Activated B cell treated with CpG ODN at 0.5 μM for 24 hours (primary cell): ENCODE measurements around the gene RASSF7. TPM values are rescaled to one million over a fixed set of nuclear protein-coding genes. Genes with fewer than 3 reads are reported as not detected.

ENCODE experiments used
- ATAC-seq: fragments of 200-7000 bp; cut with Tn5 transposase; one replicate; pipeline ENCODE4 v1.10.0; 2021; ENCODE audit warnings: low read depth, mild to moderate bottlenecking, moderate library complexity
- CTCF ChIA-PET: fragments of 350-600 bp; sonication (Branson Sonifier 250); formaldehyde crosslinking; loops from one replicate; lab custom pipeline; 2021; ENCODE audit warnings: antibody characterized with exemption; lab: Charles Lee
- POLR2A ChIA-PET: fragments of 350-600 bp; sonication (Branson Sonifier 250); formaldehyde crosslinking; loops from one replicate; lab custom pipeline; 2021; ENCODE audit warnings: antibody characterized with exemption; lab: Charles Lee
- DNase-seq: peaks from one replicate; pipeline ENCODE4 v3.0.0; 2022
- H3K27ac Mint-ChIP-seq: one replicate; pipeline ENCODE4 v1.8.0; 2020; ENCODE audit warnings: mixed read lengths
- H3K27me3 Mint-ChIP-seq: one replicate; pipeline ENCODE4 v1.8.0; 2021; ENCODE audit warnings: mixed read lengths
- H3K36me3 Mint-ChIP-seq: one replicate; pipeline ENCODE4 v1.8.0; 2021; ENCODE audit warnings: low read depth, mixed read lengths
- H3K4me1 Mint-ChIP-seq: one replicate; pipeline ENCODE4 v1.8.0; 2021; ENCODE audit warnings: mixed read lengths
- H3K4me3 Mint-ChIP-seq: one replicate; pipeline ENCODE4 v1.8.0; 2020; ENCODE audit warnings: mild to moderate bottlenecking, mixed read lengths
- H3K9me3 Mint-ChIP-seq: one replicate; pipeline ENCODE4 v1.8.0; 2020; ENCODE audit warnings: mixed read lengths
- CTCF ChIP-seq: fragments of 200-600 bp; IDR thresholded peaks from one replicate; pipeline ENCODE4 v1.8.0; 2022; ENCODE audit warnings: antibody characterized with exemption, mild to moderate bottlenecking
- intact Hi-C: fragments of 100-400 bp; cut with micrococcal nuclease; formaldehyde crosslinking; loops from one replicate; pipeline ENCODE4 v1.15.1; 2024
- total RNA-seq: library from RNA; stranded (reverse); gene quantifications from 2 replicates; pipeline ENCODE4 v1.2.3, GENCODE V29; 2022

Gene RASSF7
- total RNA-seq, 1 donor from 2014 or later = 14.9 TPM

DNA sequence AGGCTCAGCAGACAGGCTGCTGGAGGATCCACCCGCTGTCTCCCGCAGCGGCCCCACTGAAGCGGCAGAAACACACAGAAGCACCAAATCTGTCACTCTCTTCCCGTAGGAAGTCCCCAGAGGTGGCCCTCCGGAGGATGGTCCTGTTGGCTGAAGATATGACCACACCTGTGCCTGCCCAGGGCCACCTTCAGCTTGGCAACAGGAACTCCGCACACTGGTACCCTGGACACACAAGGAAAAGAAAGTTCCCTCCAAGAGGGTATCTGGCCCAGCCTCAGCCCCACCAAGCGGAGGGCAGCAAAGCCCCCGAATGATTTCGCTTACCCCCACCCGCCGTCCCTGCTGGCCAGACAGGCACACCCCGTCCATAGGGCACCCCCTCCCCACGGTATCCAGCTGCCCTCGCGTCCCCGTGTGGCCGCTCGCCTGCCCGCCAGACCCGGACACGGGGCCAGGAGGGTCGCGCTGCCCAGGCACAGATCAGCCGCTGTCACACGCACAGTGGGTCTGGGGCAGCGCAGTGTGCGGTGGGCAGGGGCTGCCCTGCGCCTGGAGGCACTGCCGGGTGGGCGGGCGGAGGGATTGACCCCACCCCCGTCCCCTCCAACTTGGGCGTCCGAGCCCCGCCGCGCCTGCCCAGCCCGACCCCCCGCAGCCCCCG is 7.0 kb downstream of the RASSF7 start:
- H3K27me3 Mint-ChIP-seq = no peaks in the 10 kb centered on the region
- CTCF ChIA-PET = interaction anchor here (1.9 kb wide), 1 partner anchor 13 kb away, joined by 6 read pairs; no protein-coding TSS in a partner anchor
- ATAC-seq = peak; percentile 1

DNA sequence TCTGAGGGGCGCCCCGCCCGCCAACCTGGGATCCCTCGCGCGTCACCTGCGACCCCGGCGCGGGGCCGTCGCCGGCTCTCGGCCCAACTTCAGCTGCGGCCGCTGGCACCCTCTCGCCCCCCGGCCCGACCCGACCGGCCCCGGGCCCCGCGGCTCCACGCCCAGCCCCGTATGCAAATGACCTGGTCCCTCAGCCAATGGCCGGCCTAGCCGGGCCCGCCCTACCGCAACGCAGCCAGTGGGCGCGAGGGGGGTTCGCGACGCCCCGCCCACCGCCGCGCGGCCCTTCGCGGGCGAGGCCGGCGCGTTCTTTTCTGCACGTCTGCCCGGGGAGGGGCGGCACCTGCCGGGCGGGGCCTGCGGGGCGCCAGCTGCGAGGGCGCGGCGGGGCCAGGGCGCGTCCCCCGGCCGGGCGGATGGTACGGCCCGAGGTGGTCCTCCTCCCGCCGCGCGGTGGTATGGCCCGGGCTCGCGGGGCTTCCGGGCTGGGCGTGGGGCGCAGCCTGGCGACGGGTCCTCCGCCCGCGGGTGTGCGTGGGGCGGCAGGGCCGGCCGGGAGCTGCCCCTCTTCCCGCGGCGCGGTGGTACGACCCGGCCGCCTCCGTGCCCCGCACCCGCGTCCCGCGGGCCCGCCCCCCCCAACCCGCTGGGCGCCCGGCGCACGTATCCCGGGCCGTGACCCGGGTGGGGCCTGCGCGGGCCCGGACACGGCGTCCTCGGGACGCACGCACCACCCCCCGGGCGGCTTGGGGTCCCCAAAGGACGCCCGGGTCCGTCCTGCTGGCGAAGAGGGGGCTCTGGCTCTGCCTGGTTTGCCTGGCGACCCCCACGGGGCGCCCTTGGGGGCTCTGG is 7.8 kb downstream of the RASSF7 start:
- Mint-ChIP-seq H3K4me3 (peak overlapping the region; percentile 79), H3K27ac (peak overlapping the region; percentile 41), H3K9me3 (no peaks in the 10 kb centered on the region), H3K27me3 (no peaks in the 10 kb centered on the region), H3K4me1 (peaks cover 7% of the 10 kb centered on the region), H3K36me3 (peaks cover 4% of the 10 kb centered on the region)
- ATAC-seq (peak; percentile 93), DNase-seq (peak; percentile 96)
- CTCF ChIA-PET = interaction anchor here (1.9 kb wide), 1 partner anchor 14 kb away, joined by 6 read pairs; no protein-coding TSS in a partner anchor
- intact Hi-C loops = loop anchor here (1.0 to 2.0 kb wide), 8 partner anchors 8 to 228 kb away; partner anchors contain the start of genes LMNTD2, LRRC56, PHRF1 and RASSF7
- TF ChIP-seq CTCF = no peak
- POLR2A ChIA-PET = interaction anchor here (0.6 to 1.9 kb wide), 7 partner anchors 14 to 241 kb away, joined by 3 to 9 read pairs (median 5); partner anchors contain the start of genes HRAS, IRF7, LRRC56 and RNH1

More for the DNA sequence above, 7.0 kb downstream of the RASSF7 start:
- Mint-ChIP-seq H3K36me3 (peaks cover 5% of the 10 kb centered on the region), H3K4me3 (peak overlapping the region; percentile 73), H3K9me3 (no peaks in the 10 kb centered on the region), H3K4me1 (peaks cover 7% of the 10 kb centered on the region), H3K27ac (no peak overlapping the region)
- intact Hi-C loops = loop anchor here (1.0 to 2.0 kb wide), 8 partner anchors 7 to 229 kb away; partner anchors contain the start of genes LMNTD2, LRRC56, PHRF1 and RASSF7
- no peak for DNase-seq
- TF ChIP-seq CTCF = no peak
- POLR2A ChIA-PET = interaction anchor here (0.6 to 1.9 kb wide), 6 partner anchors 13 to 242 kb away, joined by 3 to 9 read pairs (median 6); partner anchors contain the start of genes HRAS, IRF7, LRRC56 and RNH1

DNA sequence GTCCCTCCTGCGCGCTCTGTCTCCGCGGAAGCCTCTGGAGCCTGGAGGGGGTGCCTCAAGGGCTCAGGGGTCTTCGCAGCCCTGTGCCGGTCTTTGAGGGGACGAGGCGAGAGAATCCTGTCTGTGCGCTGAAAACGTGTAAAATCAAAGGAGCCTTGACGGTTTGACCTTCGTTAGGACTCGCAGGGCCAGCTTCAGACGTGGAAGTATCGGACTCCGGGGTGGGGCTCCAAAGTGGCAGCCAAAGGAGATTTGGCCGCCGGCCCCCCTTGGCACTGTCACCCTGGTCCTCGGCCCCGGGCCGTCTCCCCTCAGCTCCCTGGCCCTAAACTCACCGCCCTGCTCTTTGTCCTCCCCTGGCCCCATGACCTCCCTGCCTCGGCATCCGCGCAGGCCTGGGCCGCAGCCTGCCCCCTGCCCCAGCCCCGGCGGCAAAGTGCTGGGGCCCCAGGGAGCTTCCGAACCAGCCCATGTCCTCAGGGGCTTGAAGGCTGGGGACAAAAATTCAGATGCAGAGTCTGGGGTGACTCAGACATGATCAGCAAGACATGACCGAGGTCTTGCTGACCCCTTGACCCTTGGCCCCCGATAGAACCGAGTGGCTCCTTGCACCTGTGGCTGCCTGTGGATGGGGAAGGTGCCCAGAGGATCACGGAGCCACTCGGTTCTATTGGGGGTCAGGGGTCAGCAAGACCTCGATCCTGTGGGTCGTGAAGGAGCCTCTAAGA is 8.6 kb downstream of the RASSF7 start:
- intact Hi-C loops = loop anchor here (2.0 kb wide), 6 partner anchors 33 to 227 kb away; partner anchors contain the start of genes LRRC56 and RNH1
- H3K4me1 Mint-ChIP-seq = peaks cover 7% of the 10 kb centered on the region
- POLR2A ChIA-PET = interaction anchor here (0.6 to 1.9 kb wide), 4 partner anchors 14 to 240 kb away, joined by 3 to 7 read pairs (median 6); partner anchors contain the start of genes IRF7 and RPLP2
- ATAC-seq (no peak), DNase-seq (no peak)
- CTCF ChIA-PET = interaction anchor here (1.9 kb wide), 1 partner anchor 14 kb away, joined by 6 read pairs; no protein-coding TSS in a partner anchor
- H3K4me3 Mint-ChIP-seq = peak overlapping the region; percentile 79
- no peak for TF ChIP-seq CTCF
- peak overlapping the region; percentile 41 for H3K27ac Mint-ChIP-seq
- peaks cover 3% of the 10 kb centered on the region for H3K27me3 Mint-ChIP-seq
- H3K9me3 Mint-ChIP-seq = no peaks in the 10 kb centered on the region
- H3K36me3 Mint-ChIP-seq = no peaks in the 10 kb centered on the region

- DNase-seq (no peak), ATAC-seq (no peak)
- POLR2A ChIA-PET = no interaction called here
- CTCF ChIA-PET = no interaction called here
- H3K27me3 Mint-ChIP-seq = peaks cover 10% of the 10 kb centered on the region
- H3K9me3 Mint-ChIP-seq = no peaks in the 10 kb centered on the region
- H3K27ac Mint-ChIP-seq = no peak overlapping the region
- H3K36me3 Mint-ChIP-seq = peaks cover 3% of the 10 kb centered on the region
- intact Hi-C loops = no loop called here
- TF ChIP-seq CTCF = no peak
- H3K4me3 Mint-ChIP-seq = no peak overlapping the region
- peaks cover 12% of the 10 kb centered on the region for H3K4me1 Mint-ChIP-seq
Measured at GRCh38 chr11:571802-572185, 11.0 kb downstream of the RASSF7 start.
